Activated CD8-positive, alpha-beta memory T cell treated with anti-CD3 and anti-CD28 coated beads for 36 hours (primary cell): ENCODE measurements around the gene UPF3A. TPM values are rescaled to one million over a fixed set of nuclear protein-coding genes. Genes with fewer than 3 reads are reported as not detected.
"Not testable (repeated sequence)": the region's sequence is repeated elsewhere in the genome, so short reads cannot be mapped to it uniquely, and the experiment has no call there.

Source experiments
- CTCF ChIA-PET: fragments of 350-600 bp; sonication (Branson Sonifier 250); formaldehyde crosslinking; loops from one replicate; lab custom pipeline; 2021; ENCODE audit warnings: antibody characterized with exemption; lab: Charles Lee
- POLR2A ChIA-PET: fragments of 350-600 bp; sonication (Branson Sonifier 250); formaldehyde crosslinking; loops from one replicate; lab custom pipeline; 2021; ENCODE audit warnings: antibody characterized with exemption; lab: Charles Lee
- total RNA-seq, 2 experiments: library from RNA; stranded (reverse); gene quantifications; one replicate each; pipeline ENCODE4 v1.2.3, GENCODE V29; 2021

The UPF3A gene
- total RNA-seq, 2 experiments from 2014 or later: 41.8 to 46.2 TPM

DNA sequence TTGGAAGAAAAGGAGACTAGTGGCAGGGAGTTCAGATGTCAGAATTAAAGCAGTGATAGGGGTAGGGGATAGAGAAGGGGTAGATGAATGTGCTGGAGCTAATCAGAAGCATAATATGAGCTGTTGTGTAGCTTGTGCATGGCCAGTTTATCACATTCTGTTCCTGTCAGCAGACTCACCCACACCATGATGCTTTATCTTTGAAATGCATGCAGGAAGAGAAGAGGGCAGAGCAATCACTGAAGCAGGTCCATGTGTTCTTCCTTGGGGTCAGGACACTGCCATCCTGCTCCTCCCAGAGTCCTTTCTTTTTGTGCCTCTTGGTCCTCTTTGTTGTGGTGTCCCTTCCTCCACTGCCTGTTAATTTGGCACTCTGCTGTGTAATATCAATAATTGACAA, 38.7 kb downstream of the UPF3A start:
- POLR2A ChIA-PET: no interaction called here
- CTCF ChIA-PET: interaction anchor here (1.3 kb wide), 1 partner anchor 40 kb away, joined by 6 read pairs; no protein-coding TSS in a partner anchor

DNA sequence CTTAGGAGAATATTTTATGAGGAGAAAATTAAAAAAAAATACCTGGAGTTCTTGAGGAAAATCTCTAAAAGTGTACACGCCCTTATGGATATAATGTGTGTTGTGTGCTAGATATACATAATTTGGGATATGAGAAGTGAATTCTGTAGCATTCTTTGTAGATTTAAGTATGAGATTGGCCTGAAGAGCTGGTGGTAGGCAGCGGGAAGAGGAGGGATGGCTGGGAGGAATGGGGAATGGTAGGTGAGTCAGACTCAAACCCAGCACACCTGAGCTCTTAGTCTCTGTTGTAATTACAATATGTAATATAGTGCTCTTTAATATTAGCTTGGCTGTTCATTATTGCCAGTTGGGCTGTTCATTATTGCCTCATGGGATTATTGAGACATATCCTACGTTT, 39.9 kb downstream of the UPF3A start:
- POLR2A ChIA-PET: no interaction called here
- CTCF ChIA-PET: no interaction called here

DNA sequence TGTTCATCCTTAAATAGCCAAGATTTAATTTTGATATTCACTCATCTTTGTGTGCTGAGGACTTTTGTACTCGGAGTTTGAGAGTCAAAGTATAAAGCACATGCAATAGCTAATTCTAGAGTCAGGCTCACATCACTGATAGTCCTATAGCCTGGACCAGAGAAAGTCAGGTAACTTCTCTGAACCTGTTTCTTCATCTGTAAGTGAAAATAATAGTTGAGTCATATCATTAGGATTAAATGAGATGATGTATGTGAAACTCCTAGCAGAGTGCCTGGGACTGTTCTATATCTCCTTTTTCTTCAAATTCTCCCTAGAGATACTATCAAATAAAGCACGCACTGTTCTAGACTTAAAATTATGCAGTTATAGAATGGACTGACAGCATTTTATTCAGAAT, 41.9 kb downstream of the UPF3A start:
- CTCF ChIA-PET: no interaction called here
- POLR2A ChIA-PET: no interaction called here

DNA sequence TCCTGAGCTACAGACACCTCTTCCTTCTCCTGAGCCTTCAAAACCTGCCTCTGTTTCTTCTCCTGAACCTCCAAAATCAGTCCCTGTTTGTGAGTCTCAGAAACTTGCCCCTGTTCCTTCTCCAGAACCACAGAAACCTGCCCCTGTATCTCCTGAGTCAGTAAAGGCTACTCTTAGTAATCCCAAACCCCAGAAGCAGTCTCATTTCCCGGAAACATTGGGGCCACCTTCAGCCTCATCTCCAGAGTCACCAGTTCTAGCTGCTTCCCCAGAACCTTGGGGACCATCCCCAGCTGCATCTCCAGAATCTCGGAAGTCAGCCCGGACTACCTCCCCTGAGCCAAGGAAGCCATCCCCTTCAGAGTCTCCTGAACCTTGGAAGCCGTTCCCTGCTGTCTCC, 42.9 kb downstream of the UPF3A start:
- ChIA-PET CTCF (no interaction called here), POLR2A (no interaction called here)

DNA sequence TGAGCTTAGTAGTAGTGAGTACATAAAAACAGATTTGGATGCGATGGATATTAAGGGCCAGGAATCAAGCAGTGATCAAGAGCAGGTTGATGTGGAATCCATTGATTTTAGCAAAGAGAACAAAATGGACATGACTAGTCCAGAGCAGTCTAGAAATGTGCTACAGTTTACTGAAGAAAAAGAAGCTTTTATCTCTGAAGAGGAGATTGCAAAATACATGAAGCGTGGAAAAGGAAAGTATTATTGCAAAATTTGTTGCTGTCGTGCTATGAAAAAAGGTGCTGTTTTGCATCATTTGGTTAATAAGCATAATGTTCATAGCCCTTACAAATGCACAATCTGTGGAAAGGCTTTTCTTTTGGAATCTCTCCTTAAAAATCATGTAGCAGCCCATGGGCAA, 44.3 kb downstream of the UPF3A start:
- ChIA-PET CTCF (interaction anchor here (1.4 kb wide), 1 partner anchor 15 kb away, joined by 4 read pairs; no protein-coding TSS in a partner anchor), POLR2A (no interaction called here)

DNA sequence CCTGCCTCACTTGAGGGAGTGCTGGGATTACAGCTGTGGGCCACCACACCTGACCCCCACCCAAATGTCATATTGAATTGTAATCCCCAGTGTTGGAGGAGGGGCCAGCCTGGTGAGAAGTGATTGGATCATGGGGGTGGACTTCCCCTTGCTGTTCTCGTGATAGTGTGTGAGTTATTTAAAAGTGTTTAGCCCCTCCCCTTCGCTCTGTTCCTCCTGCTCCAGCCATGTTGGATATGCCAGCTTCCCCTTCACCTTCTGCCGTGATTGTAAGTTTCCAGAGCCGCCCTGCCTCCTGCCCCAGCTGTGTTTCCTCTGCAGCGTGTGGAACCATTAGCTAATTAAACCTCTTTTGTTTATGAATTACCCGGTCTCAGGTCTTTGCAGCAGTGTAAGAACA, 46.6 kb downstream of the UPF3A start:
- ChIA-PET CTCF (no interaction called here), POLR2A (no interaction called here)

DNA sequence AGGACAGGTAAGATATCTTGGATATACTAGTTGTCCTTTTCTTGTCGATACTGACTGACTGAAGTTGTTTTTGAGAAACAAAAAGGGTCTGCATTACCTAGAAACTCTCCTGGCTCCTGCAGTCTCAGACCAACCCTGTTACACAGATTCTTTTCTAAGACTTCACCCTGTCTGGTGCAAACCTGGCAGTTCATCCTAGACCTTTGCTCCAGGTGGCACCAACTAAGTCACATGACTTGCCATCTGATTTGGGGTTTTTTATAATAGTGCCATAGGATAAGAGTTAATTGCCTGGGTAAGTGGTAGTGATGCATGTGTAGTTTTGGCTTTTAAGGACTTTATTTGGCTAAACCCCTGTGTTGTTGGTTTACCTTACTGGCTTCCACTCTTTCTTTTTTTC, 47.2 kb downstream of the UPF3A start:
- ChIA-PET POLR2A (no interaction called here), CTCF (no interaction called here)

DNA sequence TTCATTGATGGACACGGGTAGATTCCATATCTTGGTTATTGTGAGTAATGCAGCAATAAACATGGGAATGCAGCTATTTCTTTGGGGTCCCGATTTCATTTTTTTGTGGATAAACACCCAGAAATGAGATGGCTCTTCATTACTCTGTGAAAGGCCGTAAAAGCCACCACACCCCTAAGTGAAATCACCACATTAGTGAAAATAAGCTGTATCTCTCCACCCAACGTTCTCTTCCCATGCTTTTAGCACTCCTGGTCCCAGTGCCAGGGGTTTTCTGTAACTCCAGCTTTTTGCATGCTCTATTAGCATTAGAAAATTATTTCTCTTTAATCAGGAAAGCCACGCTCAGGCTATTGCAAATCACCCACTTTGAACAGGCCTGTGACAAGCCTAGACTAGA, 48.7 kb downstream of the UPF3A start:
- POLR2A ChIA-PET: no interaction called here
- CTCF ChIA-PET: no interaction called here

DNA sequence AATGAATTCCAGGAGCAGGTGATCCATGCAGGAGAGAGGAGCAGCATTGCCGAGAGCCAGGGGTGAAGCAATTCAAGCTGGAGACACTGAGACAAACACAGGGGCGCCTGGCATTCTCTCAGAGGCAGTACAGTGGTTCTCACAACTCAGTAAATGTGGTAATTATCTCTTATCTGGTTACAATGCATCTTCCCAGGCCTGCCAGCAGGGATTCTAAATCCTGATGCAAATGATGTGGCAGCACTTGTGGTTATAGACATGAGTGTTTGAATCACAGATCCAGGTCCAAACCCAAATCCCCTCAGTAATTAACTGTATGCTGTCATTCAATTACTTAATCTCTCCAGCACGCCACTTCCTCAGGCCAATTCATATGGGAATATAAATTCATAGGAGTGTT, 52.5 kb downstream of the UPF3A start:
- POLR2A ChIA-PET, CTCF ChIA-PET: not testable (repeated sequence)

DNA sequence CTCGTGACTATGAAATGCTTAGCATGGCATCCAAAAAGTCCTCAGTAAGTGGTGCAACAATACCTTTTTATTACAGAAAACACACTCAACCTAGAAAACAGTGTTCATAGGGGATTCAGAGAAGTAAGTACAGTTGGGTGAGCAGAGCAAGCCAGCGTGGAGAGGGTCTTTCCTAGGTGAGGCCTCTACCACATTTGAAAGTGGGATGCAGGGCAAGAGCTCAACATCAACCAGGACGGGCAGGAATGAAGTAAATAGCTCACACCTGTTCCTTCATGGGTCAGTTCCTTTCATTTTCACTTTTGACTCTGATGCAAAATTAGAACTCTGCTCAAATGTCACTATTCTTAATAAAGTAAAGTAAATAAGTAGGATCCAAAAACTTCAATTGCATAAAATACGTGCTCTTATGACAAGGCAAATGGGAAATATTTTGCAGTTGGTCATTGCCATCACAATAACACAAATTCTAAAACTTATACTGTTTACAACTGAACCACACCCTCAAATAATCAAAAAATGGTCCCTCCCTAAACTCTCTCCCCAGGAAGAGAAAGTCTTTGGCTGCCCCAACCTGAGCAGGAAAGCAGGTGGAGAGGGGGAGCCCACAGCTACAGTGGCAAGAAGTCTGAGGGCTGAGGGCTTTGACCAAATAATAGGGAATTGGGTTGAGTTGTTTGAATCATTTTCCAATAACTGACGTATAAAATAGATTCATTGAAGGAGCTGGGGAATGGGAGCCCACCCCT, 53.1 kb downstream of the UPF3A start:
- POLR2A ChIA-PET: no interaction called here
- CTCF ChIA-PET: no interaction called here

DNA sequence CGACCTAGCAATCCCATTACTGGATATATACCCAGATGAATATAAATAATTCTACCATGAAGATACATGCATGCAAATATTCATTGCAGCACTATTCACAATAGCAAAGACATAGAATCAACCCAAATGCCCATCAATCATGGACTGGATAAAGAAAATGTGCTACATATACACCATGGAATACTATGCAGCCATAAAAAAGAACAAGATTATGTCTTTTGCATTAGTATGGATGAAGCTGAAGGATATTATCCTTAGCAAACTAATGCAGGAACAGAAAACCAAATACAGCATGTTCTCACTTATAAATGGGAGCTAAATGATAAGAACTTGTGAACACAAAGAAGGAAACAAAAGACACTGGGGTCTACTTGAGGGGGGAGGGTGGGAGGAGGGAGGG, 55.1 kb downstream of the UPF3A start:
- POLR2A ChIA-PET: interaction anchor here (0.6 kb wide), 1 partner anchor 24 kb away, joined by 7 read pairs; no protein-coding TSS in a partner anchor
- CTCF ChIA-PET: not testable (repeated sequence)

DNA sequence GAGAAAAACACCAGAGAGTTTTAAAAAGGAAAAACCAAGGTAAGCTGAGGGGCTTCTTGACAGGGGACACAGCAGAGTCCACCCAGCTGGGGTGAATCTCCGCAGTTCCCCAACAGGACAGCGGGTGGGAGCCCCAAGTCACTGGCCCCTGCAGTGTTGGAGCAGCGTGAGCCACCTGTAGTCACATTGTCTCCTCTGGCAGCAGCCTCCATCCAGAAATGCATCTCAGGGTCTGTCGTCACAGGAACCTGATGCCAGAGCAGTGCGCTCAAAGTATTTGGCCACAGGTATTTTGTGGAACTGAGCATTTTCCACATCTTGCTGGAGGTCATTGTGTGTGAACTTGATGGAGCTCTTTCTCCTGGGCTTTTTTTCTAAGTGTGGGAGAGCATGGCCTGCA, 57.6 kb downstream of the UPF3A start:
- POLR2A ChIA-PET: no interaction called here
- CTCF ChIA-PET: interaction anchor here (0.6 kb wide), 1 partner anchor 132 kb away, joined by 3 read pairs; no protein-coding TSS in a partner anchor

DNA sequence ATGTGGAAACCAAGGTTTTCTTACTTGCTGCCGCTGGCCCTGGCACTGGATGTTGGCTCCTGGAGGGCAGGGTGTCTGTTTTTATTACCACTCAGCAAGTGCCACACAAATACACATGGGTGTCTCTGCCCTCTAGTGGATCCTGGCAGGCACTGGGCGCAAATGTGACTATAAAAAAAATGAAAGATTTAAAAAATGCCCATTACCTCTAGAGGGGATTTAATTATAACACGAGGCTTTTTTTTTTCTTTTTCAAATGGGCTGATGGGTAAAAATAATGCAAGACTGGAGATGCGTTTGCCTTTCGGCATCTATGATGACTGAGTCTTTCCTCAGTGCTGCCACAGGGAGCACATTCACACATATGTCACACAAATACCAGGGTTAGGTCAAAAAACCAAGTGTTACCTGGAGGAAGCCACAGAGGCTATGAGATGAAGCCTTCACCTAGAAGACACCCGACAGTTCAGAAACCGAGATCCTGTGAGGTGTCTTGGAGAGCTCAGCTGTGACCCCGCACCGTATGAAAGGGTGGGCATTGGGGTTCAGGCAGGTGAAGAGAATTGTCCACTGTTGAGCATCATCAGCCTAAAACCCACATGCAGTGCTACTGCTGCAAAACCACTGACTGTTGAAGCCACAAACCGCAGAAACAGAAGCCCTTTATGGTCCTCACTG, 58.6 kb downstream of the UPF3A start:
- CTCF ChIA-PET: interaction anchor here (0.6 to 1.1 kb wide), 3 partner anchors 14 to 133 kb away, joined by 3 to 4 read pairs (median 3); no protein-coding TSS in a partner anchor
- POLR2A ChIA-PET: interaction anchor here (1.3 kb wide), 1 partner anchor 25 kb away, joined by 4 read pairs; no protein-coding TSS in a partner anchor

DNA sequence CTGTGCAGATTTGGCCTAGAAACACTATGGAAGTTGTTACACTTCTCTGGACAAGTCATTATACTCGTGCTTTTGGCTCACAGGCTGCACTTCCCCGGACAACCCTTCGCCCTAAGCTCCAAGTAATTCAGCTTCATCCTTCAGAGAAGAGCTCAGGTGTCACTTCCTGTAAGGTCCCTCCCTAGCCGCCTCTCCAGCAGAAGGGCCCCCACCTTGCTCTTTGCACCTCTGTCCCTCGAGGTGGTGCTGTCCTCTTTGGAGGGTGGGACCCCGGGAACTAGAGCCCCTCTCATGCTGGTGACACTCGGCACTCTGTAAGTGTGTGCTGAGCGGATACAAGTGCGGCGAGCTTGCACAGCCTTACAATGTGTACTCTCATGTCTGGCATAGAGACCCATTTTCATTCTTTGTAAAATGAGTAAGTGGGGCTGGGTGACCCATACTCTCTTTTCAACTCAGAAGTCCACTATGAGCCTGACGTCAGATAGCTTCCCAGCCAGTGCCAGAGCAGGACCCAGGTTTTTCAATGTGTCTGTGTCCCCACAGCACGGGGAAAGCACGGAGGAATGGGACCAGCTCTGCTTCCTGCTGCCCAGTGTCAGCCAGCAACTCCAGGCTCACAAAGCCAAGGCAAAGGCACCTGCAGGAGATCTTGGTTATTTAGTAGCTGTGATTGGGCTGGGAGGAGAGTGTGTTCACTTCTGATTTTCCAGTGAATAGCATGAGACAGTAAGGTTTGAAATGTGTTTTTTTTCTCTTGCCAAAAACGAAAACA, 59.8 kb downstream of the UPF3A start:
- CTCF ChIA-PET: interaction anchor here (1.0 to 1.1 kb wide), 3 partner anchors 15 to 115 kb away, joined by 3 to 4 read pairs (median 3); no protein-coding TSS in a partner anchor
- POLR2A ChIA-PET: interaction anchor here (1.3 kb wide), 1 partner anchor 26 kb away, joined by 4 read pairs; no protein-coding TSS in a partner anchor

DNA sequence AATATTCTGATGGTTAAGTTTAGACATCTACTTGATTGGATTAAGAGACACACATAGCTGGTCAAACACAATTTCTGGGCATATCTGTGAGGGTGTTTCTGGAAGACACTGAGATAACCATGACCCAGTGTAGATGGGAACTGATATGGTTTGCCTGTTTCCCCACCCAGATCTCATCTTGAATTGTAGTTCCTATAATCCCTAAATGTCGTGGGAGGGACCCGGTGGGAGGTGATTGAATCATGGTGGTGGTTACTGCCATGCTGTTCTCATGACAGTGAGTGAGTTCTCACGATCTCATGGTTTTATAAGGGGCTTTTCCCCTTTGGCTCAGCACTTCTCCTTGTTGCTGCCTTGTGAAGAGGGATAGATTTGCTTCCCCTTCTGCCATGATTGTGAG, 65.9 kb downstream of the UPF3A start:
- POLR2A ChIA-PET, CTCF ChIA-PET: not testable (repeated sequence)

DNA sequence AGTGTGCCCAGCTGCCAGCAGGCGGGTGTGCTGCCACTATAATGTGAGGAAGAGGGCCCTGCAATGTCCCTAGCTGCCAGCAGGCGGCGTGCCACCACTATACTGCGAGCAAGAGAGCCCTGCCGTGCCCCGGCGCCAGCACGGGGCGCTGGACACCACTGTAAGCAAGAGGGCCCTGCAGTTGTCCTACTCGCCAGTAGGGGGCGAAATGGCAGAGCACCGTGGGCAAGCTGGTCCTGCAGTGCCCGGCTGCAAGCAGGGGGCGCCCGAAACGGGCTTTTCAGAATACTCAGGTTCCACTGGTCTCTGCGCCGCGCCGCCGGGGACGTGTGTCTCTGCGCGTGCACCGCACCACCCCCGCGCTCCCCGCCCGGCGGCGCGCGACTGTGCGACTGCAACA, 71.4 kb downstream of the UPF3A start:
- POLR2A ChIA-PET, CTCF ChIA-PET: not testable (repeated sequence)

DNA sequence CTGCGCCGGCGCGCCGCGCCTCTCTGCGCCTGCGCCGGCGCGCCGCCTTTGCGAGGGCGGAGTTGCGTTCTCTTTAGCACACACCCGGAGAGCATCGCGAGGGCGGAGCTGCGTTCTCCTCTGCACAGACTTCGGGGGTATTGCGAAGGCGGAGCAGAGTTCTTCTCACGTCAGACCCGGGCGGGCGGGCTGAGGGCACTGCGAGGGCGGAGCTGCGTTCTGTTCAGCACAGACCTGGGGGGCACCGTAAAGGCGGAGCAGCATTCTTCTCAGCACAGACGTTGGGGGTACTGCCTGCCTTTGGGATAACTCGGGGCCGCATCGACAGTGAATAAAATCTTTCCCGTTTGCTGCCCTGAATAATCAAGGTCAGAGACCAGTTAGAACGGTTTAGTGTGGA, 72.0 kb downstream of the UPF3A start:
- POLR2A ChIA-PET, CTCF ChIA-PET: not testable (repeated sequence)
